ENCODE data around the gene ZNF276. TPM values are rescaled to one million over a fixed set of nuclear protein-coding genes. Genes with fewer than 3 reads are reported as not detected.

ZNF276 gene
- total RNA-seq, 8 experiments from 2014 or later = 10.5 to 61.0 (median 16.0) TPM

DNA sequence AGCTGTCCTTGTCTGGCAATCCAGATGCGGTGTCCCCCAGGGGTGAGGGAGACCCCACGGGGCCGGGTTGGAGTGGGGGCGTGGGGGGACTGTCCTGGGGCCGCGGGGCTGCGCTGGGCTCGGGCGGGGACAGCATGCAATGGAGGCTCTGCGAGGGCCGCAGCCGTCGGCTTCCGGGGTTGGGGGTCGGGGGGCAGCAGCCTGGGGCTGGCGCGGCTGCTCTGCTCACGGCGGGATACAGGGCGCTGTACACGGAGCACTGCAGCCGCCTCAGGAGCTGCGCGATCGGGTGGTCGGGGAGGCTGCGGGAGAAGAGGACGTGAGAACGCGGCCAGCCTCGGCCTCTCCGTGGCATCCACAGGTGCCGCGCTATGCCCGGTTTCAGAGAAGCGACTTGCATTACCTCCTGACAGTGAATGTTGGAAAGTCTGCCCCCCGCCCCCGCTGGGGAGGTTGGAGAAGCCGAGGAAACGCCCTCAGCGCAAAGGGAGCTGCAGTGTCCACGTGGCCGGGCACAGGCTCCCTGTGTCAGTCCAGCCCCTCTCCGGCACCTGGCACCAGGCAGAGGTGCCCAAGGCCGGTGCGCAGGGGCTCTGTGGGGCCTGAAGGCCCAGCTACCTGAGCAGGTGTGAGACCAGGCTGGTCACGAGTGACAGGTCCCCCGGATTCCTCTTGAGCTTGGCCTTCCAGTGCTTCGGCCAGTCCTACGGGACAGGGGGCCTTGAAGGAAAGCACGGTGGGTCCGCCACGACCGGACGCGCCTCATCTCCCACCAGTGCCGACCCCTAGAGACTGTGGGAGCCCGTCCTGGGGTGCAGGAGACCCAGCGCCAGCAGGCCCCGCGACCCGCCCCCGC lies 10.4 kb upstream of the ZNF276 start:
- in situ Hi-C loops (cut with MboI; ENCODE audit: low pct_unique_long_range_greater_than_20kb in 2 of 9, low sequenced_read_pairs in 9 of 9, unreplicated experiment in 9 of 9) = no loop called here
- peak in 2 of 8 experiments; percentile 5 to 6 for ATAC-seq (replicated peaks in 6 of 8)
- Histone ChIP-seq H3K4me1 (replicated peaks in 1 of 2) (peaks cover 5 to 6% of the 10 kb centered on the region in 2 donors), H3K27ac (no peak overlapping the region), H3K4me3 (no peak overlapping the region)
- WGBS, 10 experiments = 83 to 90% methylated on average over 6 to 10 of the region's 63 CpGs; no CpG with 5 or more reads in 8 of the 10 experiments

DNA sequence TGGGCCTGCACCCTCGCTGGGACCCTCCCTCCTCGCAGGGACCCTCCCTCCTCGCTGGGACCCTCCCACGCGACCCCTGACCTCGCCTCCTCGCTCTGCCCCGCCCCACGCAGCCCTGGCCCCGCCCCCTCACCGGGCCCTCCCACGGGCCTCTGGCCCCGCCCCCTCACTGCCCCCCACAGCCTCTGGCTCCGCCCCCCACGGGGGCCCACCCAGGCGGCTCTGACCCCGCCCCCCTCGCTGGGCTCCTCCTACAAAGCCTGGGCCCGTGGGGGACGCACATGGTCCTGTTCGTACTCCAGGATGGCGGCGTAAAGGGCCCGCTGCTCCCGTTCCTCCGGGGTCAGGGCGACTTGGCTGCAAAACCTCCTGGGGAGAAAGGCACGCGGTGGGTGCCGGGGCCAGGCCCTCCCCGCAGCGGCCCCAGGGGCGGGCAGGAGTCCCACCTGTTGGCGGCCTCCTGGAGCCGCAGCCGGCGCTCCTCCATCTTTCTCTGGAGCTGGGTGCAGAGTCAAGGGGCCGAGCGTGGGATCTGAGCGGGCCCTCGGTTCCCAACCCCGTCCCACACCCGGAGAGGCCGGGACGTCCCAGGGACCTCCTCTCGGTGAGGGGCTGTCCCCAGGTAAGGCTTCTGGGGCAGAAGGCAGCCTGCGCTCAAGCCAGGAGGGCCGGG lies 9.6 kb upstream of the ZNF276 start:
- Histone ChIP-seq H3K4me1 (replicated peaks in 1 of 2) (peaks cover 5 to 6% of the 10 kb centered on the region in 2 donors), H3K27ac (peak overlapping the region in 1 of 2 donors; percentile 3), H3K4me3 (peak overlapping the region; percentile 11 to 45 (median 23))
- WGBS, 10 experiments = 0% methylated on average over 2 of the region's 48 CpGs; no CpG with 5 or more reads in 9 of the 10 experiments
- peak; percentile 45 to 86 (median 56) for ATAC-seq (replicated peaks in 6 of 8)
- in situ Hi-C loops (cut with MboI; ENCODE audit: low pct_unique_long_range_greater_than_20kb in 2 of 9, low sequenced_read_pairs in 9 of 9, unreplicated experiment in 9 of 9) = no loop called here

DNA sequence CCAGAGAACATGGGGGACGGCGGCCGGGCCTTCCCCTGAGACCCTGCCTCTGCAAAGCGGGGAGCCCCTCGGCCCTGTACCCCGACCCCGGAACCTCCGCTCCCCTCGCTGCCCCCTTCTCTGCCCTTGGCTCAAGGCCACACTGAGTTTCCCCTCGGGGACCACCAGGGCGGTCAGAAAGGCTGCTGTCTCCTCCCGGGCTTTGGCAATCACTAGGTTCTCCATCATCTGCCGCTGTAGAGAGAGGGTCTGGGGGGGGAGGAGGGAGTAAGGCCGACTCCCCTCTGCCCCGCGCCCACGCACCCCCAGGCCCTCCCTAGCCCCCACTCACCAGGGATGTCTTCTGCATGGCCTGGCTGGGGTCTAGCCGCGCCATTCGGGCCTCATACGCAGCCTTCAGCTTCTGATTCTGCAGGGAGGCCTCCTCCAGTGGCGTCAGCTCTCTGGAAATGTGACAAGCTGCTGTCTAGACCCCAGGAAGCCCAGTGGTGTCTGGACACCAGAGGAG lies 9.0 kb upstream of the ZNF276 start:
- WGBS, 10 experiments = 82% methylated on average over 5 of the region's 22 CpGs; no CpG with 5 or more reads in 9 of the 10 experiments
- ATAC-seq (replicated peaks in 6 of 8) = peak in 6 of 8 experiments; percentile 8 to 48 (median 31)
- H3K4me3 ChIP-seq = peak overlapping the region; percentile 11 to 45 (median 23)
- in situ Hi-C loops (cut with MboI; ENCODE audit: low pct_unique_long_range_greater_than_20kb in 2 of 9, low sequenced_read_pairs in 9 of 9, unreplicated experiment in 9 of 9) = no loop called here
- peaks cover 5 to 6% of the 10 kb centered on the region in 2 donors for H3K4me1 ChIP-seq (replicated peaks in 1 of 2)
- H3K27ac ChIP-seq = peak overlapping the region in 1 of 2 donors; percentile 37

DNA sequence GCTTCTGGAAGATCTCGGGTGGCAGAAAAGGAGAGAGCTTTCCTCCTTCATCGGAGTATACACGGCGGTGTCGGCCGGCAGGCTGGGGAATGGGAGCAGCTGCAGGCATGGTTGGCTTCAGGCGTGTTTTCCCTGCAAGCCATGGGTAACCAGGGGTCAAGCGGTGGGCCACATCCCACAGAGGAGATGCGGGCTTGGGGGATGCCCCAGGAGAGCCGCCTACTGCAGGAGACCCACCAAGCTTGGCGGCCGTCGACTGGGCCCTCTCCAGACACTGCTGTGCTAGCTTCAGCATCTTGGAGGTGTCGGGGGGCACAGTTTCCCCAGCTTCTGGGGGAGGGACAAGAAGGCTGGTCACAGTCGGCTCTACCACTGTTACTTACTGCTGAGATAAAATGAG lies 4.8 kb upstream of the ZNF276 start:
- no peak for ATAC-seq (replicated peaks in 6 of 8)
- no peak overlapping the region for H3K4me3 ChIP-seq
- in situ Hi-C loops (cut with MboI; ENCODE audit: low pct_unique_long_range_greater_than_20kb in 2 of 9, low sequenced_read_pairs in 9 of 9, unreplicated experiment in 9 of 9) = no loop called here
- no peak overlapping the region for H3K27ac ChIP-seq
- peaks cover 10 to 12% of the 10 kb centered on the region in 2 donors for H3K4me1 ChIP-seq (replicated peaks in 1 of 2)
- WGBS, 10 experiments = 76 to 100% (median 85%) methylated on average over 1 to 5 of the region's 15 CpGs; no CpG with 5 or more reads in 5 of the 10 experiments

DNA sequence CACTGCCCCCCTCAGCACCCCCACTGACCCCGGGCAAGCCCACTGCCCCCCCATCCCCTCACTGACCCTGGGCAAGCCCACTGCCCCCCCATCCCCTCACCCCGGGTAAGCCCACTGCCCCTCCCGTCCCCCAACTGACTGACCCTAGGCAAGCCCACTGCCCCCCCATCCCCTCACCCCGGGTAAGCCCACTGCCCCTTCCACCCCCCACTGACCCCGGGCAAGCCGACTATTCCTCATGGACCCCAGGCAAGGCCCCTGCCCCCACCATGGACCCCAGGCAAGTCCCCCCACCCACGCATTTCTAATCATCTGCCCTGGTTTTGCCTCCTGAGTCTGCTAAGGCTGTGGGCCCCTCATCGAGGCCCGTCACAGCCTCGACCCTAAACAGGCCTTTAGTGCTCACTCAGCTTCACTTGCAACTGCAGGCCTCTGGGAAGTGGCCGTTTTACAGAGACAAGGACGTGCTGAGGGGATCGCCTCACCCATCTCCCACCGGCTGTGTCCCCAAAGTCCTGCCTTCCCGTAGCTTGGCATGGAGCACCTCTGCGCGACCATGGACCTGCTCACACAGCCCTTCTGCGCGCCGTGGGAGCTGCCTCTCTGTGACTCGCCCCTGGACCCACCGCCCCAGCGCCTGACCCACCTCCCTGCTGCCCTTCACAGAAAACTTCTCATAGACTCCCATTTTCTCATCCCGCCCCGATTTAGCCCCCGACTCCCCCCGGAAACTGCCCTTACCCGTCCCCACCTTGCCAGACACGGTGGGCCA lies 4.2 kb upstream of the ZNF276 start:
- H3K27ac ChIP-seq = no peak overlapping the region
- in situ Hi-C loops (cut with MboI; ENCODE audit: low pct_unique_long_range_greater_than_20kb in 2 of 9, low sequenced_read_pairs in 9 of 9, unreplicated experiment in 9 of 9) = no loop called here
- ATAC-seq (replicated peaks in 6 of 8) = no peak
- H3K4me1 ChIP-seq (replicated peaks in 1 of 2) = peaks cover 9 to 12% of the 10 kb centered on the region in 2 donors
- WGBS, 10 experiments = no CpG with 5 or more reads among the region's 29 CpGs
- no peak overlapping the region for H3K4me3 ChIP-seq

DNA sequence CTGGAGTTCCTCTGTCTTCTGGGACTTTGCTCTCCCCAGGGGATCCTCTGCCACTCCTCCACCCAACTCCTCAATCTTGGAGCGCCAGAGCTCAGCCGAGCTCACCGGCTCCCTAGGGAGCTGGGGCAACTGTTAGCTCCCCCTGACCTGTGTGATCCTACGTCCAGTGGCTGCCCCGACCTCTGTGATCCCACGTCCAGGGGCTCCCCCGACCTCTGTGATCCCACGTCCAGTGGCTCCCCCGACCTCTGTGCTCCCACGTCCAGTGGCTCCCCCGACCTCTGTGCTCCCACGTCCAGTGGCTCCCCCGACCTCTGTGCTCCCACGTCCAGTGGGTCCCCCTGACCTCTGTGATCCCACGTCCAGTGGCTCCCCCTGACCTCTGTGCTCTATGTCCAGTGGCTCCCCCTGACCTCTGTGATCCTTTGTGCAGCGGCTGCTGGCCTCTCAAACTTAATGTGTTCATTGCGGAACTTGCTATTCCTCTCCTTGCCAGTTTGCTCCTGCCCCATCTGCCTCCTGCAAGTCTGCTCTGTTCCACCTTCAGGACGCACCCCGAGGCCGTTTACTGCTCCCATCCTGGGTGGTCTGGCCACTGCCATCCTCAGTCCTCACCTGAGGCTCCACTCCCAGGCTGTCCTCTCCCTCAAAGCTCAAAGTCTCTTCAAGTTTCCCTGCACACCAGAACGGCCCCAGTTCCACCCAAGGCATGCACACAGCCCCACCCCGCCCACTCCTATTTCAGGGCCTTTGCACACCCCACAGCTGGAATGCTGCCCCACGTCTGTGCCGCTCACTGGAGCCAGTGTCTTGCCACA lies 3.4 kb upstream of the ZNF276 start:
- ATAC-seq (replicated peaks in 6 of 8) = no peak
- Histone ChIP-seq H3K4me1 (replicated peaks in 1 of 2) (peaks cover 12% of the 10 kb centered on the region in 2 donors), H3K27ac (no peak overlapping the region), H3K4me3 (no peak overlapping the region)
- 60 to 100% (median 100%) methylated on average over 1 to 5 of the region's 24 CpGs; no CpG with 5 or more reads in 5 of the 10 experiments for WGBS, 10 experiments
- in situ Hi-C loops (cut with MboI; ENCODE audit: low pct_unique_long_range_greater_than_20kb in 2 of 9, low sequenced_read_pairs in 9 of 9, unreplicated experiment in 9 of 9) = no loop called here

DNA sequence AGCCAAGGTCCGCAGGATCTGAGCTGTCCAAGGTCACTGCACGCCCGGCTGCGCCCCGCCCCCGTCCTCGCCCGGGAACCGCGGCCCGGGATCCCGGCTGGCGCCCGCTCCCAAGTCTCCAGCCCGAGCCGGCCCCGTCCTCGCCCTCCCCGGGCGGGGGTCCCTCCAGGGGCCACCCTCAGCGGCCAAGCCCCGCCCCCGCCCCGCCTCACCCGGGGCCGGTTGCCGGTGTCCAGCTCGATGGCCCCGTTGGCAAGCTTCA lies 855 bp upstream of the ZNF276 start:
- WGBS, 10 experiments = no CpG with 5 or more reads among the region's 29 CpGs
- in situ Hi-C loops (cut with MboI; ENCODE audit: low pct_unique_long_range_greater_than_20kb in 2 of 9, low sequenced_read_pairs in 9 of 9, unreplicated experiment in 9 of 9) = no loop called here
- Histone ChIP-seq H3K27ac (peak overlapping the region; percentile 97 to 99), H3K4me1 (replicated peaks in 1 of 2) (peaks cover 14 to 25% of the 10 kb centered on the region in 2 donors), H3K4me3 (peak overlapping the region; percentile 80 to 100 (median 96))
- peak; percentile 2 to 63 (median 46) for ATAC-seq (replicated peaks in 6 of 8)

DNA sequence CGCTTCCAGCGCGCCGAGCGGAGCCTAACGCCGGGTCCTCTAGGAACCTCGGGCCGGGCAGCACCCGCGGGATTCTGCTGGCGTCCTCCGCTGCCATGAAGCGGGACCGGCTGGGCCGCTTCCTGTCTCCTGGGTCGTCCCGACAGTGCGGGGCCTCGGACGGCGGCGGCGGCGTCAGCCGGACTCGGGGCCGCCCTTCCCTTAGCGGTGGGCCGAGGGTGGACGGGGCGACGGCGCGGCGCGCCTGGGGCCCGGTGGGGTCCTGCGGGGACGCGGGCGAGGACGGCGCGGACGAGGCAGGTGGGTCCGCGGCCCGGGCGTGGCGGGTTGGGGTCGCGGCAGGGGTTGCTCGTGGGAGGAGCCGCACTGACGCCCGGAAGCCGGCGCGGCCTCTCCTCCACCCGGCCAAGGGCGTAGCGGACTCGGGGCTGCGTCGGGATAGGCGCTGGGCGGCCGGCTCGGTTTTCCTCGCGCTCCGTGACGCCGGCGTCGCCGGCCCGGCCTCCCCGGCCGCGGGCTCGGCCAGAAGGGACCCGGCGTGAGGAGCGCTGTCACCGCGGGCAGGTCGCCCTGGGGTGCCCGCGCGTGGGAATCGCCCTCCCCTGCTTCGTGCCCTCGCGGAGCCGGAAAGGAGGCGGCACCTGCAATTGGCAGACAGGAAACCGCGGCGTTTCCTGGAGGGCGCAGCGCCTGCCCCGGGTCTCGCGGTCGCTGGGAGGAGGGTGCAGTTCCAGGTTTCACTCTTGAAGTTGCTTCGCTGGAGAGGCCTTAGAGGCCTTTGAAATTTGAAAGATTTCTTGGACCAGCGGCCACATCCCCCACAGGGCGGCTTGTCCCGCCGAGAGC lies 432 bp downstream of the ZNF276 start:
- Histone ChIP-seq H3K27ac (peak overlapping the region; percentile 97 to 99), H3K4me1 (replicated peaks in 1 of 2) (peaks cover 14 to 25% of the 10 kb centered on the region in 2 donors), H3K4me3 (peak overlapping the region; percentile 80 to 100 (median 96))
- 0% methylated on average over 1 to 9 of the region's 112 CpGs; no CpG with 5 or more reads in 7 of the 10 experiments for whole genome bisulfite sequencing, 10 experiments
- in situ Hi-C loops (cut with MboI; ENCODE audit: low pct_unique_long_range_greater_than_20kb in 2 of 9, low sequenced_read_pairs in 9 of 9, unreplicated experiment in 9 of 9) = no loop called here
- ATAC-seq (replicated peaks in 6 of 8) = peak; percentile 11 to 39 (median 28)

DNA sequence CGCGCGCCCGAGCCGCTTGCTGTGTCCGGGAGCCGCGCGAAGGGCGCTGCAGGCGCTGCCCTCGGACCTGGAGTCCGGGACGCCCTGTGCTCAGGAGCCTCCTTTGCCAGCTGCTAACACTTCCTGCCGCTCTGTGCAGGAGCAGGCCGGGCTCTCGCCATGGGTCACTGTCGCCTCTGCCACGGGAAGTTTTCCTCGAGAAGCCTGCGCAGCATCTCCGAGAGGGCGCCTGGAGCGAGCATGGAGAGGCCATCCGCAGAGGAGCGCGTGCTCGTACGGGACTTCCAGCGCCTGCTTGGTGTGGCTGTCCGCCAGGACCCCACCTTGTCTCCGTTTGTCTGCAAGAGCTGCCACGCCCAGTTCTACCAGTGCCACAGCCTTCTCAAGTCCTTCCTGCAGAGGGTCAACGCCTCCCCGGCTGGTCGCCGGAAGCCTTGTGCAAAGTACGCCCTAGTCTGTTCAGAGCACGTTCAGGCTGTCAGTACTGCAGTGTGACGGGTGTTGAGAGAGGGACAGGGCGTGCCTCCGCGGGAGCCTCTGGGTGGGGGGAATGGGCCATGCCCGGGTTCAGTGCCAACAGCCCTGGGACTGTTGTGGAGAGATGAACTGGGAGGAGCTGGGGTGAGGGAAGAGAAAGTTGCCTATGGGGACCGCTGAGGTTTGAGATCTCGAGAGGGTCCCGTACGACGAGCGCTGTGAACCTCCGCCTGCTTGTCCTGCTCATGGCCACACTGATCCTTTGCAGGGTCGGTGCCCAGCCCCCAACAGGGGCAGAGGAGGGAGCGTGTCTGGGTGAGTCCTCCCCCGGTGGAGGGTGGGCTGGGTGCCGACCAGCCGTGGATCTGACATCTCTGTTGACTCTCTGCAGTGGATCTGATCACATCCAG lies 1.3 kb downstream of the ZNF276 start:
- 5 to 92% (median 37%) methylated on average over 1 to 15 of the region's 56 CpGs; no CpG with 5 or more reads in 2 of the 10 experiments for WGBS, 10 experiments
- H3K27ac ChIP-seq = peak overlapping the region in 1 of 2 donors; percentile 99
- in situ Hi-C loops (cut with MboI; ENCODE audit: low pct_unique_long_range_greater_than_20kb in 2 of 9, low sequenced_read_pairs in 9 of 9, unreplicated experiment in 9 of 9) = no loop called here
- ATAC-seq (replicated peaks in 6 of 8) = peak in 2 of 8 experiments; percentile 13 to 29
- peaks cover 14 to 33% of the 10 kb centered on the region in 2 donors for H3K4me1 ChIP-seq (replicated peaks in 1 of 2)
- H3K4me3 ChIP-seq = peak overlapping the region; percentile 80 to 100 (median 96)

DNA sequence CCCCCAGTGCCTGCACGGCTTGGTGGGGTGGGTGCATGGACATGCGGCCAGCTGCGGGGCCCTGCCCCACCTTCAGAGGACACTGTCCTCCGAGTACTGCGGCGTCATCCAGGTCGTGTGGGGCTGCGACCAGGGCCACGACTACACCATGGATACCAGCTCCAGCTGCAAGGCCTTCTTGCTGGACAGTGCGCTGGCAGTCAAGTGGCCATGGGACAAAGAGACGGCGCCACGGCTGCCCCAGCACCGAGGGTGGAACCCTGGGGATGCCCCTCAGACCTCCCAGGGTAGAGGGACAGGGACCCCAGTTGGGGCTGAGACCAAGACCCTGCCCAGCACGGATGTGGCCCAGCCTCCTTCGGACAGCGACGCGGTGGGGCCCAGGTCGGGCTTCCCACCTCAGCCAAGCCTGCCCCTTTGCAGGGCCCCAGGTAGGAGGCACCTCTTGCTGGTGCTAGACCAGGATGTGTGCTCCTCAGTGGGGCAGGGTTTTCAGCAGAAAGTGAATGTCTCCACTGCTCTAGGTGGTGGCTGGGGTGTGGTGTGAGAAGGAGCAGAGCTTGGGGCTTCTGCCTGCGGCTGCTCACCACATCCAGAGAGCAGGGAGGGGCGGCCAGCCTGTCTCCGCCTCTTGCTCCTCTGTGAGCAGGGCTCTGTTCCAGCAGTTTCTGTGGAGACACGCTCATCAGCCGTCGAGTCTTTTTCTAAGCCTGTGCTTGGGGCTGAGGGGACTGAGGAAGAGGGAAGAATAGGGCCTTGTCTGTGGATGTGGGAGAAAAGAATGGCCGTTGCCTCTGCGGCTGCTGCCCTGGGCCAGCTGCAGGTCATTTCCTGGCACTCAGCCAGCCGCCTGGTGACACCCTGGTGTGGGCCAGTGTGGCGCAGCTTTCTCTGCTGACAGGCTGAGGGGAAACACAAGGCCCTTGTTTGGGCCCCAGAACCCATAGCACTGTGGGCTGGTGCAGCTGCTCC lies 2.2 kb downstream of the ZNF276 start:
- ATAC-seq (replicated peaks in 6 of 8) = peak in 4 of 8 experiments; percentile 3 to 12 (median 6)
- in situ Hi-C loops (cut with MboI; ENCODE audit: low pct_unique_long_range_greater_than_20kb in 2 of 9, low sequenced_read_pairs in 9 of 9, unreplicated experiment in 9 of 9) = no loop called here
- Histone ChIP-seq H3K27ac (peak overlapping the region in 1 of 2 donors; percentile 64), H3K4me1 (replicated peaks in 1 of 2) (peaks cover 14 to 36% of the 10 kb centered on the region in 2 donors), H3K4me3 (no peak overlapping the region)
- 56 to 100% (median 75%) methylated on average over 1 to 5 of the region's 30 CpGs; no CpG with 5 or more reads in 4 of the 10 experiments for WGBS, 10 experiments
